NCI-H187 treated with DMSO at 0.1 percent for 48 hours (cell line): ENCODE measurements around the gene KRT6A.

Source experiments
- DNase-seq: peaks from one replicate; lab custom pipeline; 2025; lab: John Stamatoyannopoulos, UW

KRT6A gene

GRCh38 chr12:52524898-52525591 is 32.0 kb upstream of the KRT6A start:
- no peak for DNase-seq

- DNase-seq = no peak
Observed at GRCh38 chr12:52524241-52524897, 31.3 kb upstream of the KRT6A start.

DNA sequence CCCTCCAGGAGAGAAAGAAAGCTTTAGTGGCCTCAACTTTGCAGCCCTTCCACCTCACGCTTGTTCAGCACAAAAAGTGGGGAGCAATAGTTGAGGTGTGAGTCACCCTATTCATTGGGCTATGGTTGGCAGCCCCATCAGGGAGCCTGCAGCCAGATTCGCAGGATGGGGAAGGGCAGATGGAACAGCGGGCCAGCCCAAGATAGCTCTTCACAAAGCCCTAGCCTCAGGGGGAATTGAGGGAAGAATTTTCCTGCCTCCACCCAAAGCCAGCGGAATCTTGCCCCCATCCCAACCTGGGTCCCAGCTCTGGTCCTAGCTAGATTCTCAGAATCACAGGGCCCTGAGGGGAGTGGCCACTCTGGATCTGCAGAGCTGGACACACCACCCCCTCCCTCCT is 30.8 kb upstream of the KRT6A start:
- DNase-seq = no peak

GRCh38 chr12:52522346-52523011 is 29.4 kb upstream of the KRT6A start:
- DNase-seq = no peak

GRCh38 chr12:52521568-52522266 is 28.7 kb upstream of the KRT6A start:
- DNase-seq = no peak

DNA sequence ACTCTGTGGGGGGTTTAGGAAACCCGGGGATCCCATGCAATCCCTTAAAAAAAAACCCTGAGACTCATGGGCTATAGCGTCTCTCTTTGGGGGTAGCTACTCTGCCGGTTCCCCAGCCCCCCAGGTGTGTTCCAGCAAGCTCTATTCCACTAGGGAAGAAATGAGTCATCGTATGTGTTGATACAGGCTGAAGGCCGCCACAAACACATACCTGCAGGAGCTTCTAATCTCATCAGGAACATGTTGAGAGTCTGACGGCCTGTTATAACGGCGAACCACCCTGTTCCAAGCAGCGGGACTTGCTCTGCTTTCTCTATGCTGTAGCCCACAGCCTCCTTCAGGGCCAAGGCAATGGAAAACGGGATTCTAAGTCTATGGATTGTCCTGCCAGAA is 28.1 kb upstream of the KRT6A start:
- no peak for DNase-seq

- no peak for DNase-seq
Observed at GRCh38 chr12:52519826-52520662, 27.0 kb upstream of the KRT6A start, which contains the start of gene KRT5. TSS of gene KRT5 (minus strand) at chr12:52520394. CDS start at chr12:52520296, 98 bp downstream.

DNA sequence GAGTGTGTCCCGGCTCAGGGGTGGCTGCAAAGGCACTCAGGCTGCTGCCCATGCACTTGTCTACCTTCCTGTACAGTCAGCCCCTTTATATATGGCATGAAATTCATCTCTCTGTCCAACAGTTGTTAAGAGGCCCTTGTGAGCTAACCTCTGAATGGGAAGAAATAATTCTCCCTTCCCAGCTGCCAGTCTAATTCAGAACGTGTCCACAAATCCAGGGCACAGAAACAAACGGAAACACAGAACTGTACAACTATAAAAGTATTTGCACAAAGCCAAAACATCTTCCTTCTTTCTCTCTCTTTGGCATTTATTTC is 26.3 kb upstream of the KRT6A start:
- DNase-seq = no peak

DNA sequence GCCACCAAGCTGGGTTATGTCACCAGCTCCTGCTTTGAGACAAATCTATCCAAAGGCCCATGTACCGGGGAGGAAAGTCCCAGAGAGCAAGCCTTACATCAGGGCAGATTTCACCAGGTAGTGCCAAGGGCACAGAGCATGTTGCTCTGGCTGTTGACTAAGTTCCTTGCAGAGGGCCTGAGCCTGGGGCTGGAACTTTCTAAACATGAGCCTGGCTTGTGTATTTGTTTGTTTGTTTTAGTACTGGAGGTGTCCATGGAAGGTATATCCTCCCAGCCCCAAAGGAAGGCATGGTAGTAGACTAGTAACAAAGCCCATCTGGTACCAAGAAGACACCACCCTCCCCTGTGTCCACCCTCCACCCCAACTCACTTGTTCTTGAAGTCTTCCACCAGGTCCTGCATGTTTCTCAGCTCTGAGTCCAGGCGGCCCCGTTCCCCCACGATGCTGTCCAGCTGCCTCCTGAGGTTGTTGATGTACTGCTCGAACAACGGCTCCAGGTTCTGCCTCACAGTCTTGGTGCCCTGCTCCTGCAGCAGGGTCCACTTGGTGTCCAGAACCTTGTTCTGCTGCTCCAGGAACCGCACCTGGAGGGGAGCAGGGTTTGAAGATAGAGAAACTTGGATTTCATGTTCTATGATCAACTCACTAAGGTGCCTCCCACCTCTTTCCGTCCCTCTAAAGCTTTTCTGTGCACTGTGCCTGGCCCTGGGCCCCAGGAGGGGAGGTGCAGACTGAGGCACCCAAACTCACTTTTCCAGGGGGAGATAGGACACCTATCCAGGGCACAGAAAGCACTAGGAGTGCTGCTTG is 25.7 kb upstream of the KRT6A start:
- DNase-seq = no peak

GRCh38 chr12:52517888-52518287 is 24.8 kb upstream of the KRT6A start:
- DNase-seq = no peak

GRCh38 chr12:52517005-52517835 is 24.2 kb upstream of the KRT6A start:
- DNase-seq = no peak

DNA sequence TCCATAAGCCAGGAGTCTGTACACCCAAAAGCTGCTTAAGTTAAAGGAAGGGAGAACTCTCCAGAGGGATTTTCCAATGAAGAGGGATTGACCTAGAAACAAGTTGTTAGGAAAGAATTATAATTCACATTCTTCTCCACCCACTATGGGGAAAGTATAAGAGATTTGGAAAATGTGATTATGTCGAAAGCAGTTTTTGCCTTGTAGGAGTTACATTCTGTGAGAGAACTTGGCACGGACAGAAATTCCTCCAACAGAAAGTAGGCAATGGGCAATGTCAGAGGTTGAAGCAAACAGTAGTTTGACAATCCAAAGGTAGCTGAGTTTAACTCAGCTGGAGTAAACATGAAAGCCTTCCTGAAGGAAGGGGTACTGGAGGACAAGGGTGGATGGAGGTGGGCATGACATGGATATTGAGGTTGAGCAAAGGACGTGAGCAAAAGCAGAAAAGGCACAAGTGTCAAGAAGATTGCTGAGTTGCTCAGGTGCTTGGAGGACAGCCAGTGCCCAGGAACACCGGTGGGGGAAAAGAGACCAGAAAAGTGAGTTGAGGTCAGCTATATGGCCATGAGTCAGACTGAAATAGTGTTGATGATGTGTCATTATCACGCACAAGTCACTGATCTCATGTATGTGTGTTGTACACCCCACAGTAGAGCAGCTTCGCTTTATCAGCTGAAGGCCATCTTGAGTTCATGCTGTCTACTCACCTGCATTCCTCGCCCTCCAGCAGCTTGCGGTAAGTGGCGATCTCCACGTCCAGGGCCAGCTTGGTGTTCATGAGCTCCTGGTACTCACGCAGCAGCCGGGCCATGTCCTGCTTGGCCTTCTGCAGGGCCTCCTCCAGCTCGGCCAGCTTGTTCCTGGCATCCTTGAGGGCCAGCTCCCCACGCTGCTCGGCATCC is 23.1 kb upstream of the KRT6A start:
- no peak for DNase-seq

DNA sequence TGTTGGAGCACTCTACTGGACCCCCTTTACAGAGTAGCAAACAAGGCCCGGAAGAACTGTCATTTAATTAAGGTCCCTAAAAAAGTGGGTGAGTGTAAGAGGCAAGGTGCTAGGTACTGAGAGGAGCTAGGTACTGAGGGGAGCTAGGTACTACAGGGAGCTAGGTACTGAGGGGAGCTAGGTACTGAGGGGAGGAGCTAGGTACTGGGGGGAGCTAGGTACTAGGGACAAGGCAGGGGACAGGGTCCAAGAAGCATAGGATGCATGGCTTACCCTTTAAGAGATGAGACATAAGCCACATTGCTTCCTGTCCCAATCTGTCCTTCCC is 22.2 kb upstream of the KRT6A start:
- no peak for DNase-seq

DNA sequence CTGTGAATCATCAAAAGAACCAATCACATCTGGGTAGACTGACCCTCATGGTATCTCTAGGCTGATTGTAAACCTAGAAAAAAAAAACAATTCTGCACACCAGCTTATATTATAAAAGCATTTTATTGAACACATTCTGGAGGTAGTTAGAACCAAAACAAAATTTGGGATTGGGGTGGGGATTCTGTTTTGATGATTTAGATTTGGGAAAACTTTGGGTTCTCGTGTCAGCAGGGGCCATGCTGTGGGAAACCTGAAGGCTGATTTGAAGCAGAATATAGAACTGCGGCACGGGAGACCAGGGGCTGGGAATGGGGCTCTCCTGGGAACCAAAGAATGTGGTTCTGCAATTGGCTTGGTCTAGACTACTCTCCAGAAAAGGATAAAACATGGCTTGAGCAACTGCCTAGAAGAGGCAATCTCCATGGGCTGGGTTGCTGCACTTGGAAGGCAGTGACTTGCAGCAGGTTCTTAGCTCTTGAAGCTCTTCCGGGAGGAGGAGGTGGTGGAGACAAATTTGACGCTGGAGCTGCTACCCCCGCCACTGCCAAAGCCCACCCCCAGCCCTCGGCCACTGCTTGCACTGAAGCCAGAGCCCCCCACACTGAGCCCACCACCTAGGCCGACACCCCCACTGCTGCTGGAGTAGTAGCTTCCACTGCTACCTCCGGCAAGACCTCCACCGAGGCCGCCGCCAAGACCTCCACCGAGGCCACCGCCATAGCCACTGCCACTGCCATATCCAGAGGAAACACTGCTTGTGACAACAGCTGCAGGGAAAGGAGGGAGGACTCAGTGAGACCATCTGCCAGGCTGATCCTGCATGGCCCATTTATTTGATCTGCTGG is 21.6 kb upstream of the KRT6A start:
- DNase-seq = no peak

- no peak for DNase-seq
Observed at GRCh38 chr12:52513736-52514135, 20.7 kb upstream of the KRT6A start.

DNA sequence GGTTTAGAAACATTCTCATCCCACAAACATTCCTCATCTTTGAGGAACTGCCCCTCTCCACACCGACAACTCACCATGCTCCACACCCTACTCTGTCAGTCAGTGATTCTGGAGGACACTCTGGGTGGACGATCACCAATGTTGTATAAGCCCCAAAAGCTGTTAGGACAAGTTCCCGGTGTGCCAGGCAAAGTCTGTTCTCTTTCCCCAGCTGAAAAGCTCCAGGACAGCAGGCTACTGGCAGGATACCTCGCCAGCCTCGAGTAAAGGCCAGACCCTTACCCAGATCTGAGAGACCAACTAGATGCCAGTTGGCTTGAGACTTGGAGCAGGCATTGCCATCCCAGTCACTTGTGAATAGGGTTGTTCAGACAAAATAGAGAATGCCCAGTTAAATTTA is 15.2 kb upstream of the KRT6A start:
- no peak for DNase-seq

DNA sequence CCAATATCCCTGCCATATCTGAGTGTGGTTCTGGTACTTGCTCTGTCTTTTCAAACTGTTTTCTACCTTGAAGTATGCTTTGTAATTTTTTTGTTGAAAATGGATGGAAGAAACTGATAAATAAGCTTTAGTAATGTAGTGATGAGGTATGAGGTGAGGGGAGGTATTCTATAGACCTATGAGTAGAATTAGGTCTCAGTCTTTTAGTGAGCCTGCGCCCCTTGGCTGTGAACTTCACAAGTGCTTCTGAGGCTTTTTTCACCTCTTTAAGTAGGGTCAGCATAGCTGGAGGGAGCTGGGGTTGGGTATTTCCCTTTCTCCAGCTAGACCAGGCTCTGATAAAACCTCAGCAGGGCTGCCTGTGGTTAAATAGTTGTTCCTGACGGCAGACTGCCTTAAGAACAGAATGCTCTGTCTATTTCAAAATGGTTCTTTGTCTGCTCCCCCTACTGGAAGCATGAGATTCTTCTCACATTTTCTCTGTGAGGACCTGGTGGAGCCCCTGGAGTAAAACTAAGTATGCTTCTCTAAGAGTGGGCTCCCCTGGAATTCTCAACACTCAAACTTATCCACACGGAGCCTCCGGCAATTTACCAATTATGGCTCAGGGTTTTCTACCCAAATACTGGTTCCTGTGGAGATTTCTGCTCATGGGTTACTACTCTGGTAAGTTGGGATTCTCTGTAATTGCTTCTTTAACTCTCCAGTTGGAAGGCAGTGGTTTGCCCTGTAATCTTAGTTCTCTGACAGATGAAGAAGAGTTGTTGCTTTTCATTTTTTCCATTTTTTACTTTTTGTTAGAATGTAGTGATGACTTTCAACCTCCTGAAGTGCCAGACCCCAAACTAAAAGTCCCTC is 14.0 kb upstream of the KRT6A start:
- no peak for DNase-seq
